ENCODE measurements around the gene ZNF213. TPM values are rescaled to one million over a fixed set of nuclear protein-coding genes. Genes with fewer than 3 reads are reported as not detected.
A peak's percentile ranks its signal among the peaks of the same experiment; 100 is the strongest.
"Not testable (repeated sequence)": the region's sequence is repeated elsewhere in the genome, so short reads cannot be mapped to it uniquely, and the experiment has no call there.

The ZNF213 gene
- total and polyA plus RNA-seq, 7 donors: 7.9 to 19.1 (median 9.3) TPM

- TF ChIP-seq, protein P1, sequence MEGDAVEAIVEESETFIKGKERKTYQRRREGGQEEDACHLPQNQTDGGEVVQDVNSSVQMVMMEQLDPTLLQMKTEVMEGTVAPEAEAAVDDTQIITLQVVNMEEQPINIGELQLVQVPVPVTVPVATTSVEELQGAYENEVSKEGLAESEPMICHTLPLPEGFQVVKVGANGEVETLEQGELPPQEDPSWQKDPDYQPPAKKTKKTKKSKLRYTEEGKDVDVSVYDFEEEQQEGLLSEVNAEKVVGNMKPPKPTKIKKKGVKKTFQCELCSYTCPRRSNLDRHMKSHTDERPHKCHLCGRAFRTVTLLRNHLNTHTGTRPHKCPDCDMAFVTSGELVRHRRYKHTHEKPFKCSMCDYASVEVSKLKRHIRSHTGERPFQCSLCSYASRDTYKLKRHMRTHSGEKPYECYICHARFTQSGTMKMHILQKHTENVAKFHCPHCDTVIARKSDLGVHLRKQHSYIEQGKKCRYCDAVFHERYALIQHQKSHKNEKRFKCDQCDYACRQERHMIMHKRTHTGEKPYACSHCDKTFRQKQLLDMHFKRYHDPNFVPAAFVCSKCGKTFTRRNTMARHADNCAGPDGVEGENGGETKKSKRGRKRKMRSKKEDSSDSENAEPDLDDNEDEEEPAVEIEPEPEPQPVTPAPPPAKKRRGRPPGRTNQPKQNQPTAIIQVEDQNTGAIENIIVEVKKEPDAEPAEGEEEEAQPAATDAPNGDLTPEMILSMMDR (IDR thresholded peaks at IDR 0.05): no peak
- peaks cover 0 to 49% (median 29%) of the 10 kb centered on the region in 3 donors for H3K27me3 ChIP-seq (ENCODE audit: insufficient read depth in 3 of 3, low read length in 2 of 3)
- H3K27ac ChIP-seq: no peak overlapping the region
- H3K4me3 ChIP-seq: no peak overlapping the region
- peaks cover 8% of the 10 kb centered on the region for H3K4me1 ChIP-seq
- intact Hi-C loops (cut with DNase I): no loop called here
- H3K36me3 ChIP-seq (ENCODE audit: insufficient read depth in 1 of 2, low read depth in 1 of 2): no peaks in the 10 kb centered on the region
- DNase-seq: no peak
- no peaks in the 10 kb centered on the region for H3K9me3 ChIP-seq
- WGBS, 3 donors: 77 to 83% (median 83%) methylated on average over 35 to 36 of the region's 36 CpGs
- ATAC-seq: no peak
Observed at GRCh38 chr16:3161235-3162018, 26.6 kb downstream of the ZNF213 start.

GRCh38 chr16:3164121-3164991, 29.5 kb downstream of the ZNF213 start:
- 81 to 84% (median 82%) methylated on average over 37 of the region's 37 CpGs for WGBS, 3 donors
- Histone ChIP-seq H3K27ac (no peak overlapping the region), H3K36me3 (ENCODE audit: insufficient read depth in 1 of 2, low read depth in 1 of 2) (no peaks in the 10 kb centered on the region), H3K9me3 (no peaks in the 10 kb centered on the region), H3K4me1 (peaks cover 2% of the 10 kb centered on the region), H3K27me3 (ENCODE audit: insufficient read depth in 3 of 3, low read length in 2 of 3) (peaks cover 0 to 46% (median 13%) of the 10 kb centered on the region in 3 donors), H3K4me3 (no peak overlapping the region)
- TF ChIP-seq, protein P1 (IDR thresholded peaks at IDR 0.05): no peak
- no peak for DNase-seq
- ATAC-seq: no peak
- intact Hi-C loops (cut with DNase I): no loop called here

DNA sequence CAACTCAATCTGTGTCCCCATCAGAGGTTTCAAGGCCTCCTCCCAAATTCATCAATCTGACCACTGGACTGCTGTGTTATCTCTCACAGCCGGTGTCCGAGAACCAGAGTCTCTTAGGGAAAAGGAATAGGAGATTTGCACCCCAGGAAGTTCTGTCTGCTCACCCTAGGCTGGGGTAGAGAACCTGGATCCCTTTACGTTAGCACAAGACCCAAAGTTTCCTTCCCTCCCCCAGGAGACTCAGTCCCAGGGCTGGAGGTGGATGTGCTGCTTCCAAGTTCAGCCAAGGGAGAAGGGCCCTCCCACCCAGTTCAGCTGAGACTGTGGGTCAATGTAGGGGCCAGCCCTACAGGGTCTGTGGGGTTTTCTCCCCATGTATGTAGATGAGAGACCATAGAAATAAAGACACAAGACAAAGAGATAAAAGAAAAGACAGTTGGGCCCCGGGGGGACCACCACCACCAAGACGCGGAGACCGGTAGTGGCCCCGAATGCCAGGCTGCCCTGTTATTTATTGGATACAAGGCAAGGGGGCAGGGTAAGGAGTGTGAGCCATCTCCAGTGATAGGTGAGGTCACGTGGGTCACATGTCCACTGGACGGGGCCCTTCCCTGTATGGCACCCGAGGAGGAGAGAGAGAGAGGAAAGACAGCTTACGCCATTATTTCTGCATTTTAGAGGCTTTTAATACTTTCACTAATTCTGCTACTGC, 30.4 kb downstream of the ZNF213 start:
- peak in 1 of 4 donors; percentile 29 for ATAC-seq

DNA sequence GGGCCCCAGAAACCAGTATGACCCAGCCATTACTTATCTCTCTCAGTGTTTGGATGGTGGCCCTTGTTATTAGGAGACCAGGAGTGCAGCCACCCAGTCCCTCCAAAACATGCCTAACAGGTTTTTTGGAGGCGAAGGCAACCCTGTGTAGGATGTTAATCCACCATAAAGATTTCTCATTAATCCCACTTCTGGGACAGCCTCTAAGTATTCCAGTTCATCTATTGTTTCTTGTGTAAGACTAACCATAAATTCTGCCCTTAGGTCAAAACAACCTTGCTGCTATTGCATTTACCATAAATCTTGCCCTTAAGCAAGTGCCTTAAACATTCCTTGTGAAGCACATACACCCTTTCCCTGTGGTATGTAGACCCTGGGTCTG, 31.7 kb downstream of the ZNF213 start:
- DNase-seq (no peak), ATAC-seq (no peak)
- Histone ChIP-seq H3K4me1 (peaks cover 16% of the 10 kb centered on the region), H3K9me3 (no peaks in the 10 kb centered on the region), H3K36me3 (ENCODE audit: insufficient read depth in 1 of 2, low read depth in 1 of 2) (no peaks in the 10 kb centered on the region), H3K4me3 (no peak overlapping the region), H3K27me3 (ENCODE audit: insufficient read depth in 3 of 3, low read length in 2 of 3) (peaks cover 0 to 52% (median 14%) of the 10 kb centered on the region in 3 donors), H3K27ac (no peak overlapping the region)
- WGBS, 3 donors: 13 to 28% (median 20%) methylated on average over 1 of the region's 1 CpG
- intact Hi-C loops (cut with DNase I): loop anchor here in 1 of 2 donors (5.0 kb wide), 2 partner anchors 39 to 109 kb away; no protein-coding TSS in a partner anchor
- TF ChIP-seq, protein P1 (IDR thresholded peaks at IDR 0.05): no peak

More for the DNA sequence above, 30.4 kb downstream of the ZNF213 start:
- peak overlapping the region; percentile 52 for H3K4me3 ChIP-seq
- TF ChIP-seq, protein P1 (IDR thresholded peaks at IDR 0.05): no peak
- peaks cover 4% of the 10 kb centered on the region for H3K4me1 ChIP-seq
- H3K27ac ChIP-seq: no peak overlapping the region
- H3K36me3 ChIP-seq (ENCODE audit: insufficient read depth in 1 of 2, low read depth in 1 of 2): no peaks in the 10 kb centered on the region
- WGBS, 3 donors: 85 to 90% (median 86%) methylated on average over 12 of the region's 12 CpGs
- peaks cover 0 to 49% (median 14%) of the 10 kb centered on the region in 3 donors for H3K27me3 ChIP-seq (ENCODE audit: insufficient read depth in 3 of 3, low read length in 2 of 3)
- no peak for DNase-seq
- intact Hi-C loops (cut with DNase I): loop anchor here in 1 of 2 donors (5.0 kb wide), 2 partner anchors 38 to 108 kb away; no protein-coding TSS in a partner anchor
- no peaks in the 10 kb centered on the region for H3K9me3 ChIP-seq

DNA sequence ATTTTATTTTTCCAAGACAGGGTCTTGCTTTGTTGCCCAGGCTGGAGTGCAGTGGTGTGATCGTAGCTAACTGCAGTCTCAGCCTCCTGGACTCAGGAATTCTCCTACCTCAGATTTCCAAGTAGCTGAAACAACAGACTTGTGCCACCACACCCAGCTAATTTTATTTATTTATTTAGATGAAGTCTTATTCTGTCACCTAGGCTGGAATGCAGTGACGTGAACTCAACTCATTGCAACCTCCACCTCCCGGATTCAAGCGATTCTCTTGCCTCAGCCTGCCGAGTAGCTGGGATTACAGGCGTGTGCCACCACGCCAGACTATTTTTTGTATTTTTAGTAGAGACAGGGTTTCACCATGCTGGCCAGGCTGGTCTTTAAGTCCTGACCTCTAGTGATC, 33.9 kb downstream of the ZNF213 start:
- H3K27ac ChIP-seq; DNase-seq; H3K9me3 ChIP-seq; H3K4me3 ChIP-seq; H3K36me3 ChIP-seq (ENCODE audit: insufficient read depth in 1 of 2, low read depth in 1 of 2); ATAC-seq: not testable (repeated sequence)
- H3K4me1 ChIP-seq: peaks cover 19% of the 10 kb centered on the region
- WGBS, 3 donors: 82 to 88% (median 84%) methylated on average over 7 of the region's 7 CpGs
- intact Hi-C loops (cut with DNase I): loop anchor here in 1 of 2 donors (5.0 kb wide), 2 partner anchors 41 to 111 kb away; no protein-coding TSS in a partner anchor
- H3K27me3 ChIP-seq (ENCODE audit: insufficient read depth in 3 of 3, low read length in 2 of 3): peaks cover 0 to 61% (median 24%) of the 10 kb centered on the region in 3 donors
